Fibroblast of lung (primary cell): ENCODE data around the gene FADS2. TPM values are rescaled to one million over a fixed set of nuclear protein-coding genes. Genes with fewer than 3 reads are reported as not detected.

ENCODE experiments used
- DNase-seq, 2 donors: peaks; one replicate each; pipeline versions ENCODE4 v3.0.0 to v3.0.0-alpha.2; 2010; ENCODE audit warnings: low read depth in 2 of 2
- H2AFZ ChIP-seq: 2 replicates; pipeline ENCODE4 v1.5.1; 2012; ENCODE audit warnings: low read length, control low read depth, inconsistent platforms
- H3K27ac ChIP-seq: 2 replicates; pipeline ENCODE4 v1.5.1; 2011; ENCODE audit warnings: low read length, control low read depth; ENCODE audit not compliant: insufficient read depth
- H3K27me3 ChIP-seq: 2 replicates; pipeline ENCODE4 v1.5.1; 2011; ENCODE audit warnings: mild to moderate bottlenecking, low read length; ENCODE audit not compliant: control insufficient read depth, insufficient read depth
- H3K36me3 ChIP-seq: 2 replicates; pipeline ENCODE4 v1.5.1; 2011; ENCODE audit warnings: low read length; ENCODE audit not compliant: control insufficient read depth, insufficient read depth
- H3K4me1 ChIP-seq: 2 replicates; pipeline ENCODE4 v1.5.1; 2011; ENCODE audit warnings: low read length; ENCODE audit not compliant: control insufficient read depth, insufficient read depth; ENCODE audit errors: extremely low read depth
- H3K4me2 ChIP-seq: 2 replicates; pipeline ENCODE4 v1.5.1; 2011; ENCODE audit warnings: low read length, control low read depth; ENCODE audit not compliant: insufficient read depth; ENCODE audit errors: extremely low read depth
- H3K4me3 ChIP-seq, 4 experiments: fragments of 200-600 bp in 1 of 4; sonication (generic) in 1 of 4; replicated peaks in 1 of 4; 2 replicates each; pipeline ENCODE4 v1.5.1; 2011 to 2016; ENCODE audit warnings: low read length in 4 of 4, low read depth in 3 of 4, mild to moderate bottlenecking in 3 of 4, control low read depth in 2 of 4, inconsistent platforms in 1 of 4, mixed read lengths in 1 of 4; ENCODE audit not compliant: insufficient read depth in 1 of 4; ENCODE audit errors: control extremely low read depth in 1 of 4
- H3K79me2 ChIP-seq: 2 replicates; pipeline ENCODE4 v1.5.1; 2012; ENCODE audit warnings: mild to moderate bottlenecking, low read length, inconsistent platforms; ENCODE audit not compliant: control insufficient read depth, insufficient read depth
- H3K9ac ChIP-seq: 2 replicates; pipeline ENCODE4 v1.5.1; 2011; ENCODE audit warnings: mild to moderate bottlenecking, low read length, control low read depth; ENCODE audit not compliant: insufficient read depth
- H3K9me3 ChIP-seq: 2 replicates; pipeline ENCODE4 v1.5.1; 2012; ENCODE audit warnings: low read depth, low read length; ENCODE audit not compliant: control insufficient read depth, insufficient read depth
- H4K20me1 ChIP-seq: 2 replicates; pipeline ENCODE4 v1.5.1; 2011; ENCODE audit warnings: low read length; ENCODE audit not compliant: control insufficient read depth, insufficient read depth; ENCODE audit errors: extremely low read depth
- CTCF ChIP-seq, 2 donors: IDR thresholded peaks in 1 of 2; conservative IDR thresholded peaks in 1 of 2; 1 replicate in 1 of 2; 2 replicates in 1 of 2; pipeline ENCODE4 v1.5.1; 2011 to 2012; ENCODE audit warnings: low read length in 2 of 2, control low read depth in 1 of 2, inconsistent platforms in 1 of 2, low read depth in 1 of 2, mild to moderate bottlenecking in 1 of 2
- EZH2 ChIP-seq: IDR thresholded peaks from 2 replicates; pipeline ENCODE4 v1.5.1; 2012; ENCODE audit warnings: low read length, control low read depth, mild to moderate bottlenecking; ENCODE audit errors: missing control alignments
- polyA plus RNA-seq, 2 donors: library from polyadenylated mRNA; depleted of rRNA in 1 of 2; stranded (reverse) in 1 of 2; unstranded in 1 of 2; fragments of >200 nt; gene quantifications; 2 replicates each; pipeline ENCODE4 v1.2.1, GENCODE V29; 2011 to 2012; ENCODE audit warnings: missing spikeins in 1 of 2
- total RNA-seq: library from RNA; depleted of rRNA; stranded (reverse); fragments of >200 nt; gene quantifications from 2 replicates; pipeline ENCODE4 v1.2.1, GENCODE V29; 2014

Gene FADS2
- total and polyA plus RNA-seq, 2 donors (not counting 1 experiment from before 2014, with no cell fraction given) = 418 to 932 TPM

DNA sequence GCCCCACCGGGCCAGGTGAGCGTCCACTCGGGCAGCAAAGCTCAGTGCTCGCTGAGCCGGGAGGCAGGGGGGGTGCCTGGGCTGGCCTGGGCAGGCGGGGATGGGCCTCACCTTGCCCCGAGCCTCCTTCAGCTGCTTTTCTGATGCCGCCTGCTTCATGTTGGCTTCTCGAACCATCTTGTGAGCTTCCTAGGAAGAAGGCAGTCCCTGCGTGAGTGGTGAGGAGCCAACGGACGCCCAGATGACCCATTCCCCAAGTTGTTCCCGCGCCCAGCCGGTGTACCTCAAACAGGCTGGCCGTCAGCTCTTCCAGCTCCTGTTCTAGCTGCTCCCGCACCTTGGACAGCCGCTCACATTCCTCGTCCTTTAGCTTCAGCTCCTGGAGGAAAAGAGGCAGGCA is 79.2 kb downstream of the FADS2 start:
- Histone ChIP-seq H3K27me3 (no peaks in the 10 kb centered on the region), H4K20me1 (no peaks in the 10 kb centered on the region)
- DNase-seq = no peak

GRCh38 chr11:61907871-61908729 is 80.0 kb downstream of the FADS2 start:
- Histone ChIP-seq H4K20me1 (no peaks in the 10 kb centered on the region), H3K9ac (no peak overlapping the region), H3K27ac (no peak overlapping the region), H3K4me2 (no peak overlapping the region), H3K9me3 (no peaks in the 10 kb centered on the region), H3K27me3 (no peaks in the 10 kb centered on the region), H3K36me3 (peaks cover 3% of the 10 kb centered on the region), H3K4me1 (no peaks in the 10 kb centered on the region), H3K4me3 (no peak overlapping the region), H2AFZ (no peak overlapping the region), H3K79me2 (no peaks in the 10 kb centered on the region)
- DNase-seq = no peak
- no peak for TF ChIP-seq EZH2
- no peak for TF ChIP-seq CTCF (conservative IDR thresholded peaks at IDR 0.05 in 1 of 2, IDR thresholded peaks at IDR 0.05 in 1 of 2; ENCODE audit: low read depth in 1 of 2, low read length in 2 of 2)

More for the DNA sequence above, 79.2 kb downstream of the FADS2 start:
- no peak for TF ChIP-seq CTCF (conservative IDR thresholded peaks at IDR 0.05 in 1 of 2, IDR thresholded peaks at IDR 0.05 in 1 of 2; ENCODE audit: low read depth in 1 of 2, low read length in 2 of 2)
- no peak for TF ChIP-seq EZH2
- Histone ChIP-seq H2AFZ (no peak overlapping the region), H3K4me3 (no peak overlapping the region), H3K9me3 (no peaks in the 10 kb centered on the region), H3K79me2 (no peaks in the 10 kb centered on the region), H3K9ac (no peak overlapping the region), H3K36me3 (peaks cover 3% of the 10 kb centered on the region), H3K27ac (no peak overlapping the region), H3K4me2 (no peak overlapping the region), H3K4me1 (no peaks in the 10 kb centered on the region)

GRCh38 chr11:61908730-61909316 is 80.7 kb downstream of the FADS2 start:
- H3K27ac ChIP-seq = no peak overlapping the region
- DNase-seq = no peak
- H3K4me2 ChIP-seq = no peak overlapping the region
- no peaks in the 10 kb centered on the region for H3K27me3 ChIP-seq
- peaks cover 3% of the 10 kb centered on the region for H3K36me3 ChIP-seq
- H3K4me3 ChIP-seq = no peak overlapping the region
- H2AFZ ChIP-seq = no peak overlapping the region
- H3K9me3 ChIP-seq = no peaks in the 10 kb centered on the region
- no peak overlapping the region for H3K9ac ChIP-seq
- H4K20me1 ChIP-seq = no peaks in the 10 kb centered on the region
- H3K79me2 ChIP-seq = no peaks in the 10 kb centered on the region
- TF ChIP-seq CTCF (conservative IDR thresholded peaks at IDR 0.05 in 1 of 2, IDR thresholded peaks at IDR 0.05 in 1 of 2; ENCODE audit: low read depth in 1 of 2, low read length in 2 of 2) (no peak), EZH2 (no peak)
- no peaks in the 10 kb centered on the region for H3K4me1 ChIP-seq
